ENCODE measurements around the gene RBM4. TPM values are rescaled to one million over a fixed set of nuclear protein-coding genes. Genes with fewer than 3 reads are reported as not detected.

RBM4 gene
- total and polyA plus RNA-seq, 2 of the 13 experiments (the other 11 are each of a cell fraction or from before 2014, with no cell fraction given): 126 to 136 TPM

DNA sequence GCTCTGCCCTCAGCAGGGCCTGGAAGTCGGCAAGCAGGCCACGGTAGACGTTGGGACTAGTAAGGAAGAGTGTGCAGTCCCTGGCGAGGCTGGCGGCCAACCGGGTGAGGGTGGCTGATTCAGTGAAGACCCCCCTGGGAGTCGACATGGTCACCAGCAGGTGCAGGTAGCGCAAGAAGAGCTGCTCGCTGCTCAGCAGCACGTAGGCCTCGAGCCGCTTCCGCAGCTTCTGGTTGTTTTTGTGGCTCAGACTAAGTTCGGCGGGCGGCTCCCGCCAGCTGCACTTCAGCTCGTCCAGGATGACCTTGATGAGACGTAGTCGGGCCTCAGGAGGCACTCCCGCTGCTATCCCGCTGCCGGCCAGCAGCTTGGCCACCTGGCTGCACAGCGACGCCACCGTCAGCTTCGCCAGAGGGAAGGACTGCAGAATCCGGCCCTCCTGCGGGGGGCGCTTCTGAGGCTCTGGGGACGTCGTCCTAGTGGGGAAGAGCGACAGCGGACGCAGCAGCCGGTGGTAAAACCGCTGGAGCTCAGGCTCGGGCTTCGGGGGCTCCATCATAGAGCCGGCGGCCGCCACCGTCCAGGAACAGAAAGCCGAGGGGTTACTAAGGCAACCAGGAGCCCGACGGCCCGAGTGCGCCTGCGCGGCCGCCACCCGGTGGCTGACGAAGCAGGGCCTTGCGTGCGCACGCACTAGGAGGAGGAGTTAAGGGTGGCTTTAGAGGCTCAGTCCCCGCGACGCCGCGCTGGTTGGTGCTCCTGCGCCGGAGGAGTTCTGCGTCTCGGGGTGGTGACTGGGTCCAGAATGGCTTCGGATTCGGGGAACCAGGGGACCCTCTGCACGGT, 45.8 kb upstream of the RBM4 start, which contains the start of the genes CCDC87 and CCS (continued):
- TF ChIP-seq ZSCAN21 (CRISPR knock-in tag; IDR thresholded peaks at IDR 0.05; ENCODE audit: borderline replicate concordance) (peak; percentile 59; the same call in 1 of the 2 replicates), GATAD1 (CRISPR knock-in tag; IDR thresholded peaks at IDR 0.05) (peak; percentile 51), ZNF749 (CRISPR knock-in tag; IDR thresholded peaks at IDR 0.05; ENCODE audit: borderline replicate concordance) (peak; percentile 55; the same call in 1 of the 2 replicates), MAX (IDR thresholded peaks at IDR 0.05) (peak; percentile 92), CBFB (CRISPR knock-in tag; IDR thresholded peaks at IDR 0.05) (peak; percentile 57; the same call in 1 of the 2 replicates), ZNF30 (CRISPR knock-in tag; IDR thresholded peaks at IDR 0.05) (no peak; the same call in 1 of the 2 replicates), TFDP1 (CRISPR knock-in tag; IDR thresholded peaks at IDR 0.05; ENCODE audit: borderline replicate concordance) (peak; percentile 81; the same call in 1 of the 2 replicates), ATAD3A (CRISPR knock-in tag; IDR thresholded peaks at IDR 0.05) (no peak), ZNF556 (CRISPR knock-in tag; IDR thresholded peaks at IDR 0.05; ENCODE audit: borderline replicate concordance) (peak; percentile 77; the same call in 1 of the 2 replicates), ZNF747 (CRISPR knock-in tag; IDR thresholded peaks at IDR 0.05; ENCODE audit: borderline replicate concordance) (peak; percentile 91), ZNF362 (CRISPR knock-in tag; IDR thresholded peaks at IDR 0.05; ENCODE audit: borderline replicate concordance) (peak; percentile 42; the same call in 1 of the 2 replicates), HNF1A (IDR thresholded peaks at IDR 0.05; ENCODE audit: low read depth) (no peak), HNF1A (CRISPR knock-in tag; IDR thresholded peaks at IDR 0.05; ENCODE audit: borderline replicate concordance) (peak; percentile 37; the same call in 1 of the 2 replicates)
- TF ChIP-seq, protein P1, sequence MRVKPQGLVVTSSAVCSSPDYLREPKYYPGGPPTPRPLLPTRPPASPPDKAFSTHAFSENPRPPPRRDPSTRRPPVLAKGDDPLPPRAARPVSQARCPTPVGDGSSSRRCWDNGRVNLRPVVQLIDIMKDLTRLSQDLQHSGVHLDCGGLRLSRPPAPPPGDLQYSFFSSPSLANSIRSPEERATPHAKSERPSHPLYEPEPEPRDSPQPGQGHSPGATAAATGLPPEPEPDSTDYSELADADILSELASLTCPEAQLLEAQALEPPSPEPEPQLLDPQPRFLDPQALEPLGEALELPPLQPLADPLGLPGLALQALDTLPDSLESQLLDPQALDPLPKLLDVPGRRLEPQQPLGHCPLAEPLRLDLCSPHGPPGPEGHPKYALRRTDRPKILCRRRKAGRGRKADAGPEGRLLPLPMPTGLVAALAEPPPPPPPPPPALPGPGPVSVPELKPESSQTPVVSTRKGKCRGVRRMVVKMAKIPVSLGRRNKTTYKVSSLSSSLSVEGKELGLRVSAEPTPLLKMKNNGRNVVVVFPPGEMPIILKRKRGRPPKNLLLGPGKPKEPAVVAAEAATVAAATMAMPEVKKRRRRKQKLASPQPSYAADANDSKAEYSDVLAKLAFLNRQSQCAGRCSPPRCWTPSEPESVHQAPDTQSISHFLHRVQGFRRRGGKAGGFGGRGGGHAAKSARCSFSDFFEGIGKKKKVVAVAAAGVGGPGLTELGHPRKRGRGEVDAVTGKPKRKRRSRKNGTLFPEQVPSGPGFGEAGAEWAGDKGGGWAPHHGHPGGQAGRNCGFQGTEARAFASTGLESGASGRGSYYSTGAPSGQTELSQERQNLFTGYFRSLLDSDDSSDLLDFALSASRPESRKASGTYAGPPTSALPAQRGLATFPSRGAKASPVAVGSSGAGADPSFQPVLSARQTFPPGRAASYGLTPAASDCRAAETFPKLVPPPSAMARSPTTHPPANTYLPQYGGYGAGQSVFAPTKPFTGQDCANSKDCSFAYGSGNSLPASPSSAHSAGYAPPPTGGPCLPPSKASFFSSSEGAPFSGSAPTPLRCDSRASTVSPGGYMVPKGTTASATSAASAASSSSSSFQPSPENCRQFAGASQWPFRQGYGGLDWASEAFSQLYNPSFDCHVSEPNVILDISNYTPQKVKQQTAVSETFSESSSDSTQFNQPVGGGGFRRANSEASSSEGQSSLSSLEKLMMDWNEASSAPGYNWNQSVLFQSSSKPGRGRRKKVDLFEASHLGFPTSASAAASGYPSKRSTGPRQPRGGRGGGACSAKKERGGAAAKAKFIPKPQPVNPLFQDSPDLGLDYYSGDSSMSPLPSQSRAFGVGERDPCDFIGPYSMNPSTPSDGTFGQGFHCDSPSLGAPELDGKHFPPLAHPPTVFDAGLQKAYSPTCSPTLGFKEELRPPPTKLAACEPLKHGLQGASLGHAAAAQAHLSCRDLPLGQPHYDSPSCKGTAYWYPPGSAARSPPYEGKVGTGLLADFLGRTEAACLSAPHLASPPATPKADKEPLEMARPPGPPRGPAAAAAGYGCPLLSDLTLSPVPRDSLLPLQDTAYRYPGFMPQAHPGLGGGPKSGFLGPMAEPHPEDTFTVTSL (CRISPR knock-in tag; IDR thresholded peaks at IDR 0.05; ENCODE audit: borderline replicate concordance): peak; percentile 32; the same call in 1 of the 2 replicates

All from HepG2 (cell line).